ENCODE measurements around the gene NXPE3.

The NXPE3 gene

DNA sequence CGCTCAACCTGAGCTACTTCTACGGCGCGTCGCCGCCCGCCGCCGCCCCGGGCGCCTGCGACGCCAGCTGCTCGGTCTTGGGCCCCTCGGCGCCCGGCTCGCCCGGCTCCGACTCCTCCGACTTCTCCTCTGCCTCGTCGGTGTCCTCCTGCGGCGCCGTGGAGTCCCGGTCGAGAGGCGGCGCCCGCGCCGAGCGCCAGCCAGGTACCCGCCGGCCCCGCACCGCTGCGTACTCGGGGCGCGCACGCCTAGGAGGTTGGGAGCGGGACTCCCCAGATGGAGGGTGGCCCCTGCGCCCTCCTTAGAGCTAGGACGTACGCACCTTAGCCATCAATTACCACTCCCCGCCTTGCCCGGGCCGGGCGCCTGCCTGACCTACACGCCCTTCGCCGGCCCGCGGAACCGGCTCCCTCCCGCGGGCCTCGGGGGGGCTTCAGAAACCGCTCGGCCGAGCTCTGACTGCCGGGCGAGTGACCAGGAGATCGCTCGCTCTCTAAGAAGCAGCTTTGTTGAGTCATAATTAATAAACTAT lies 70.8 kb downstream of the NXPE3 start:
- TF ChIP-seq MYC (IDR thresholded peaks at IDR 0.05; ENCODE audit: low read depth, low read length) = no peak
- TF ChIP-seq, protein P1, sequence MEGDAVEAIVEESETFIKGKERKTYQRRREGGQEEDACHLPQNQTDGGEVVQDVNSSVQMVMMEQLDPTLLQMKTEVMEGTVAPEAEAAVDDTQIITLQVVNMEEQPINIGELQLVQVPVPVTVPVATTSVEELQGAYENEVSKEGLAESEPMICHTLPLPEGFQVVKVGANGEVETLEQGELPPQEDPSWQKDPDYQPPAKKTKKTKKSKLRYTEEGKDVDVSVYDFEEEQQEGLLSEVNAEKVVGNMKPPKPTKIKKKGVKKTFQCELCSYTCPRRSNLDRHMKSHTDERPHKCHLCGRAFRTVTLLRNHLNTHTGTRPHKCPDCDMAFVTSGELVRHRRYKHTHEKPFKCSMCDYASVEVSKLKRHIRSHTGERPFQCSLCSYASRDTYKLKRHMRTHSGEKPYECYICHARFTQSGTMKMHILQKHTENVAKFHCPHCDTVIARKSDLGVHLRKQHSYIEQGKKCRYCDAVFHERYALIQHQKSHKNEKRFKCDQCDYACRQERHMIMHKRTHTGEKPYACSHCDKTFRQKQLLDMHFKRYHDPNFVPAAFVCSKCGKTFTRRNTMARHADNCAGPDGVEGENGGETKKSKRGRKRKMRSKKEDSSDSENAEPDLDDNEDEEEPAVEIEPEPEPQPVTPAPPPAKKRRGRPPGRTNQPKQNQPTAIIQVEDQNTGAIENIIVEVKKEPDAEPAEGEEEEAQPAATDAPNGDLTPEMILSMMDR (IDR thresholded peaks at IDR 0.05; ENCODE audit: low read depth, low read length) = no peak
- TF ChIP-seq, protein P2, sequence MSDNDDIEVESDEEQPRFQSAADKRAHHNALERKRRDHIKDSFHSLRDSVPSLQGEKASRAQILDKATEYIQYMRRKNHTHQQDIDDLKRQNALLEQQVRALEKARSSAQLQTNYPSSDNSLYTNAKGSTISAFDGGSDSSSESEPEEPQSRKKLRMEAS (IDR thresholded peaks at IDR 0.05; ENCODE audit: low read depth, low read length) = no peak
- DNase-seq (ENCODE audit: low read depth) = peak; percentile 64
- peak overlapping the region; percentile 86 for H3K4me3 ChIP-seq (ENCODE audit: low read depth, low read length)

GRCh38 chr3:101850246-101851051 lies 71.4 kb downstream of the NXPE3 start:
- H3K4me3 ChIP-seq (ENCODE audit: low read depth, low read length) = peak overlapping the region; percentile 86
- TF ChIP-seq POLR2A (IDR thresholded peaks at IDR 0.05; ENCODE audit: extremely low read depth, insufficient read length) (no peak), MYC (IDR thresholded peaks at IDR 0.05; ENCODE audit: low read depth, low read length) (no peak)
- TF ChIP-seq, protein P2 (IDR thresholded peaks at IDR 0.05; ENCODE audit: low read depth, low read length) = no peak
- TF ChIP-seq, protein P1 (IDR thresholded peaks at IDR 0.05; ENCODE audit: low read depth, low read length) = no peak
- DNase-seq (ENCODE audit: low read depth) = peak; percentile 74

DNA sequence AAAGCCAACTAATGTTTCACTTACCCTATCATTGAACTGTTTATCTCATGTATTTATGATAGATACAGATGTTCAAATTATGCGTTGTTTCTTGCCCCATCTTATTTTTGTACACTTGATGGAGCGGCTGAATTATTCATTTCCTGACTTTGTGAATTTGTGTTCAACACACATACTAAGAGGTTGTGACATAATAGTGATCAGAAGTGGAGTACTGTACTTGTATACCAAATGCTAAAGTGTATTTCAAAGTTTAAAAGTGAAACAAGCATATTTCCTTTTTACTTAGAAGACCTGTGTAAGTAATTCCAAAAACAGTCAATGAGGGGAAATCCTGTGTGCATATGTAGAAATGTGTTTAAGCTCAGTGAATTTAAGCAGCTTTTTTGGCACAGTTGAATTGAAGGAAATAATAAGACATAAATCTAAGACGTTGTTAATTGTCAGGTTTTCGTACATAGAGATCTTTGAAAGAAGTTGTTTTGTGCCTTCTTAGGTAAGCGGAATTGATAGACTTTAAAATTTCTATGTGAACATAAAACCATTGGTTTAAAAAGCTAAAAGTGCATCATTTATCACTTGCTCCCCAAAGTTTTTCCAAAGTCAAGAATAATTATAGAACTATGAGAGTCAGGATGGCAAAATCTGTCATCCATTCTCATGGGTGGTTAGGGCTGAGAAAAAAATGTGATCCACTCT lies 72.2 kb downstream of the NXPE3 start:
- DNase-seq (ENCODE audit: low read depth) = no peak
- no peak for TF ChIP-seq MYC (IDR thresholded peaks at IDR 0.05; ENCODE audit: low read depth, low read length)
- TF ChIP-seq, protein P1 (IDR thresholded peaks at IDR 0.05; ENCODE audit: low read depth, low read length) = no peak

DNA sequence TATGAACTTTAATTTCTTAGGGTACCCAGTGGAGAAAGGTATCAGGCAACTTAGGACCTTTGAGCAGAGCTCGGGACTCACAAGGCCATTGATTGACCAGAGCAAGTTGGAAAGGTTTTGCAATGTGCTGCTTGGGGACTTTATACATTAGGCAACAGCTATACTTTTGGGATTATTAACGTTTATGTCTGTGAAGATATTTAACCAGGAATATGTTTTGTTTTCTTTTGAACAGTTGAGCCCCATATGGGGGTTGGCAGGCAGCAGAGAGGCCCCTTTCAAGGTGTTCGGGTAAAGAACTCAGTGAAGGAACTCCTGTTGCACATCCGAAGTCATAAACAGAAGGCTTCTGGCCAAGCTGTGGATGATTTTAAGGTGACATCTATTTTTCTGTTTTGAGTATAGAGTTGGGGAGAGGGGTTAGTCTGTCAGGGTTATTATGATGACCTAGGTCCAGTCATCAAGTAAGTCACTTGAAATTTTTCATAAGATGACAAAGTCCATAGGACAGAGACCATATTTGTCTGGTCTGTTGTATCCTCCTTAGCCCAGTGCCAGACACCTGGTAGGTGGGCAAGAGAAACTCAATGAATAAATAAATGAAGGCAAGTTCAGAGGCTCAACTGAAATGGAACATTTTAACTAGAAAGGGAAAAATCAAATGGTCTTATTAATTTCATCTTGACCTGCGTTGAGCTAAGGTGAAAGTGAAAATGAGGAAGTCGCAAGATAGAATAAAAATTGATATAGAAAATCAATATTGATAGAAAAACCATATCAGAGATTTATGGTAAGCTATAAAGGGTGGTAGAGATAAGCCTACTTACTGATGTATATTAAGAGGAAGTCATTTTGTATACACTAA lies 73.1 kb downstream of the NXPE3 start:
- no peak for TF ChIP-seq MYC (IDR thresholded peaks at IDR 0.05; ENCODE audit: low read depth, low read length)
- TF ChIP-seq POLR2A (IDR thresholded peaks at IDR 0.05; ENCODE audit: extremely low read depth, insufficient read length) = no peak
- TF ChIP-seq, protein P2 (IDR thresholded peaks at IDR 0.05; ENCODE audit: low read depth, low read length) = no peak
- TF ChIP-seq, protein P1 (IDR thresholded peaks at IDR 0.05; ENCODE audit: low read depth, low read length) = no peak
- peak overlapping the region; percentile 86 for H3K4me3 ChIP-seq (ENCODE audit: low read depth, low read length)
- DNase-seq (ENCODE audit: low read depth) = no peak

More for the DNA sequence above, 72.2 kb downstream of the NXPE3 start:
- peak overlapping the region; percentile 86 for H3K4me3 ChIP-seq (ENCODE audit: low read depth, low read length)

DNA sequence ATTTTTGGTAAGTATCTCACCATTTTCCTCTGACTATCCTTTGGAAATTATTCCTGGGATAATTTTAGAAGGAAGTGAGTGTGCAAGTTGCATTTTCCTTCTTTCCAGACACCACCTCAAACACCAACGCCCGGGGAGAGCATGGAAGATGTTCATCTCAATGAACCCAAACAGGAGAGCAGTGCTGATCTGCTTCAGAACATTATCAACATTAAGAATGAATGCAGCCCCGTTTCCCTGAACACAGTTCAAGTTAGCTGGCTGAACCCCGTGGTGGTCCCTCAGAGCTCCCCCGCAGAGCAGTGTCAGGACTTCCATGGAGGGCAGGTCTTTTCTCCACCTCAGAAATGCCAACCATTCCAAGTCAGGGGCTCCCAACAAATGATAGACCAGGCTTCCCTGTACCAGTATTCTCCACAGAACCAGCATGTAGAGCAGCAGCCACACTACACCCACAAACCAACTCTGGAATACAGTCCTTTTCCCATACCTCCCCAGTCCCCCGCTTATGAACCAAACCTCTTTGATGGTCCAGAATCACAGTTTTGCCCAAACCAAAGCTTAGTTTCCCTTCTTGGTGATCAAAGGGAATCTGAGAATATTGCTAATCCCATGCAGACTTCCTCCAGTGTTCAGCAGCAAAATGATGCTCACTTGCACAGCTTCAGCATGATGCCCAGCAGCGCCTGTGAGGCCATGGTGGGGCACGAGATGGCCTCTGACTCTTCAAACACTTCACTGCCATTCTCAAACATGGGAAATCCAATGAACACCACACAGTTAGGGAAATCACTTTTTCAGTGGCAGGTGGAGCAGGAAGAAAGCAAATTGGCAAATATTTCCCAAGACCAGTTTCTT lies 74.2 kb downstream of the NXPE3 start:
- TF ChIP-seq, protein P1 (IDR thresholded peaks at IDR 0.05; ENCODE audit: low read depth, low read length) = no peak
- TF ChIP-seq POLR2A (IDR thresholded peaks at IDR 0.05; ENCODE audit: extremely low read depth, insufficient read length) = no peak
- TF ChIP-seq, protein P2 (IDR thresholded peaks at IDR 0.05; ENCODE audit: low read depth, low read length) = no peak
- TF ChIP-seq MYC (IDR thresholded peaks at IDR 0.05; ENCODE audit: low read depth, low read length) = no peak
- no peak for DNase-seq (ENCODE audit: low read depth)
- no peak overlapping the region for H3K4me3 ChIP-seq (ENCODE audit: low read depth, low read length)

Data from NB4 (cell line).